HEK293 (cell line): Measurements from ENCODE around the gene LUZP2.

Experiments
- CTCF ChIA-PET: fragments of 350-600 bp; formaldehyde crosslinking; extraction: SDS; loops from one replicate; lab custom pipeline; 2021; ENCODE audit warnings: antibody characterized with exemption; lab: Yijun Ruan, JAX
- POLR2A ChIA-PET: fragments of 300-600 bp; formaldehyde crosslinking; extraction: SDS; loops from one replicate; lab custom pipeline; 2020; ENCODE audit warnings: antibody characterized with exemption, inconsistent platforms; lab: Yijun Ruan, JAX
- H3K27ac ChIP-seq: fragments of 200-500 bp; sonication (Bioruptor generic); 2 replicates; pipeline ENCODE4 v1.5.1; 2014; ENCODE audit warnings: low read depth, low read length, control low read depth, inconsistent platforms; ENCODE audit errors: extremely low read depth
- H3K36me3 ChIP-seq, 2 experiments: fragments of 200-500 bp in 1 of 2; sonication (Bioruptor generic) in 1 of 2; 1 replicate in 1 of 2; 2 replicates in 1 of 2; pipeline ENCODE4 v1.5.1; 2014 to 2017; ENCODE audit warnings: inconsistent platforms in 2 of 2, low read length in 2 of 2; ENCODE audit not compliant: control insufficient read depth in 2 of 2, insufficient read depth in 1 of 2
- H3K4me1 ChIP-seq: fragments of 200-500 bp; sonication (Bioruptor generic); 2 replicates; pipeline ENCODE4 v1.5.1; 2014; ENCODE audit warnings: mild to moderate bottlenecking, low read length, inconsistent platforms; ENCODE audit not compliant: control insufficient read depth, insufficient read depth
- H3K4me3 ChIP-seq: 2 replicates; pipeline ENCODE4 v1.5.1; 2011; ENCODE audit warnings: low read depth, mild to moderate bottlenecking, control low read depth, low read length, moderate library complexity
- H3K9me3 ChIP-seq: fragments of 200-500 bp; sonication (Bioruptor generic); 2 replicates; pipeline ENCODE4 v1.5.1; 2014; ENCODE audit warnings: low read depth, low read length, inconsistent platforms; ENCODE audit not compliant: control insufficient read depth, insufficient read depth
- GLI2 ChIP-seq: fragments of 450-650 bp; formaldehyde crosslinking; IDR thresholded peaks from 2 replicates; pipeline ENCODE4; 2017; ENCODE audit warnings: missing biosample characterization, missing genetic modification characterization, low read depth, borderline replicate concordance
- GLI4 ChIP-seq: fragments of 450-650 bp; formaldehyde crosslinking; IDR thresholded peaks from 2 replicates; pipeline ENCODE4 v1.5.1; 2016; ENCODE audit warnings: missing biosample characterization, missing genetic modification characterization
- GLIS1 ChIP-seq: fragments of 450-650 bp; formaldehyde crosslinking; IDR thresholded peaks from 2 replicates; pipeline ENCODE4 v1.5.1; 2016; ENCODE audit warnings: missing biosample characterization, missing genetic modification characterization
- HIC1 ChIP-seq: fragments of 450-650 bp; formaldehyde crosslinking; IDR thresholded peaks from 2 replicates; pipeline ENCODE4 v1.5.1; 2016; ENCODE audit warnings: missing biosample characterization, missing genetic modification characterization
- HOXD13 ChIP-seq: sonication (generic); formaldehyde crosslinking; IDR thresholded peaks from 2 replicates; pipeline ENCODE4 v1.8.0; 2022; ENCODE audit warnings: missing genetic modification reagents, borderline replicate concordance
- KLF16 ChIP-seq: fragments of 450-650 bp; formaldehyde crosslinking; IDR thresholded peaks from 2 replicates; pipeline ENCODE4 v1.5.1; 2017; ENCODE audit warnings: missing biosample characterization, missing genetic modification characterization
- SCRT2 ChIP-seq: fragments of 450-650 bp; formaldehyde crosslinking; IDR thresholded peaks from 2 replicates; pipeline ENCODE4 v1.5.1; 2016; ENCODE audit warnings: missing biosample characterization, missing genetic modification characterization
- SETDB1 ChIP-seq: IDR thresholded peaks from one replicate; pipeline ENCODE4 v1.6.1; 2017; ENCODE audit warnings: mild to moderate bottlenecking, low read length, moderate library complexity, mixed read lengths; ENCODE audit not compliant: insufficient read length
- SP3 ChIP-seq: fragments of 450-650 bp; formaldehyde crosslinking; IDR thresholded peaks from 2 replicates; pipeline ENCODE4 v1.5.1; 2016; ENCODE audit warnings: missing biosample characterization, missing genetic modification characterization
- SP7 ChIP-seq: fragments of 450-650 bp; formaldehyde crosslinking; IDR thresholded peaks from 2 replicates; pipeline ENCODE4 v1.5.1; 2016; ENCODE audit warnings: missing biosample characterization, missing genetic modification characterization
- ZBTB17 ChIP-seq: fragments of 450-650 bp; formaldehyde crosslinking; IDR thresholded peaks from 2 replicates; pipeline ENCODE4 v1.5.1; 2016; ENCODE audit warnings: missing biosample characterization, missing genetic modification characterization
- ZFP3 ChIP-seq: fragments of 450-650 bp; formaldehyde crosslinking; IDR thresholded peaks from 2 replicates; pipeline ENCODE4 v1.5.1; 2016; ENCODE audit warnings: low read depth, missing biosample characterization, missing genetic modification characterization
- ZFP37 ChIP-seq: fragments of 450-650 bp; formaldehyde crosslinking; IDR thresholded peaks from 2 replicates; pipeline ENCODE4 v1.5.1; 2016; ENCODE audit warnings: missing biosample characterization, missing genetic modification characterization
- ZNF114 ChIP-seq: fragments of 450-650 bp; formaldehyde crosslinking; IDR thresholded peaks from 2 replicates; pipeline ENCODE4 v1.5.0; 2017; ENCODE audit warnings: missing biosample characterization, missing genetic modification characterization
- ZNF148 ChIP-seq: fragments of 450-650 bp; formaldehyde crosslinking; IDR thresholded peaks from 2 replicates; pipeline ENCODE4 v1.5.0; 2017; ENCODE audit warnings: missing biosample characterization, missing genetic modification characterization, borderline replicate concordance
- ZNF221 ChIP-seq: fragments of 450-650 bp; formaldehyde crosslinking; IDR thresholded peaks from 2 replicates; pipeline ENCODE4 v1.5.1; 2017; ENCODE audit warnings: missing biosample characterization, missing genetic modification characterization, borderline replicate concordance
- ZNF23 ChIP-seq: fragments of 450-650 bp; formaldehyde crosslinking; IDR thresholded peaks from 2 replicates; pipeline ENCODE4 v1.5.1; 2016; ENCODE audit warnings: missing biosample characterization, missing genetic modification characterization, borderline replicate concordance
- ZNF248 ChIP-seq: fragments of 450-650 bp; formaldehyde crosslinking; IDR thresholded peaks from 2 replicates; pipeline ENCODE4 v1.5.1; 2017; ENCODE audit warnings: missing biosample characterization, missing genetic modification characterization
- ZNF354C ChIP-seq: fragments of 450-650 bp; formaldehyde crosslinking; IDR thresholded peaks from 2 replicates; pipeline ENCODE4 v1.5.1; 2016; ENCODE audit warnings: missing biosample characterization, missing genetic modification characterization, low read depth, borderline replicate concordance
- ZNF391 ChIP-seq: fragments of 450-650 bp; formaldehyde crosslinking; IDR thresholded peaks from 2 replicates; pipeline ENCODE4 v1.5.1; 2016; ENCODE audit warnings: low read depth, missing biosample characterization, missing genetic modification characterization, borderline replicate concordance
- ZNF394 ChIP-seq: fragments of 450-650 bp; formaldehyde crosslinking; IDR thresholded peaks from 2 replicates; pipeline ENCODE4 v1.5.1; 2016; ENCODE audit warnings: missing biosample characterization, missing genetic modification characterization, mild to moderate bottlenecking, moderate library complexity, borderline replicate concordance
- ZNF488 ChIP-seq: fragments of 450-650 bp; formaldehyde crosslinking; IDR thresholded peaks from 2 replicates; pipeline ENCODE4 v1.5.1; 2016; ENCODE audit warnings: missing biosample characterization, missing genetic modification characterization
- ZNF544 ChIP-seq: fragments of 450-650 bp; formaldehyde crosslinking; IDR thresholded peaks from 2 replicates; pipeline ENCODE4 v1.5.0; 2017; ENCODE audit warnings: missing biosample characterization, missing genetic modification characterization
- ZNF645 ChIP-seq: fragments of 450-650 bp; formaldehyde crosslinking; IDR thresholded peaks from 2 replicates; pipeline ENCODE4; 2016; ENCODE audit warnings: missing biosample characterization, missing genetic modification characterization
- ZNF670 ChIP-seq: fragments of 450-650 bp; formaldehyde crosslinking; IDR thresholded peaks from 2 replicates; pipeline ENCODE4 v1.5.1; 2016; ENCODE audit warnings: missing biosample characterization, missing genetic modification characterization, low read depth
- ZNF707 ChIP-seq: fragments of 450-650 bp; formaldehyde crosslinking; IDR thresholded peaks from 2 replicates; pipeline ENCODE4 v1.5.1; 2016; ENCODE audit warnings: missing biosample characterization, missing genetic modification characterization
- ZNF768 ChIP-seq: fragments of 450-650 bp; formaldehyde crosslinking; IDR thresholded peaks from 2 replicates; pipeline ENCODE4 v1.5.1; 2018; ENCODE audit warnings: missing biosample characterization, mild to moderate bottlenecking, missing genetic modification characterization
- ZNF837 ChIP-seq: fragments of 450-650 bp; formaldehyde crosslinking; IDR thresholded peaks from 2 replicates; pipeline ENCODE4 v1.5.1; 2016; ENCODE audit warnings: missing biosample characterization, missing genetic modification characterization
- ZNF843 ChIP-seq: fragments of 450-650 bp; formaldehyde crosslinking; IDR thresholded peaks from 2 replicates; pipeline ENCODE4 v1.5.1; 2016; ENCODE audit warnings: missing biosample characterization, missing genetic modification characterization
- ZSCAN30 ChIP-seq: fragments of 450-650 bp; IDR thresholded peaks from 2 replicates; pipeline ENCODE4 v1.5.1; 2018; ENCODE audit warnings: missing biosample characterization, mild to moderate bottlenecking, missing genetic modification characterization, moderate library complexity
- ZXDB ChIP-seq: fragments of 450-650 bp; formaldehyde crosslinking; IDR thresholded peaks from 2 replicates; pipeline ENCODE4 v1.5.1; 2016; ENCODE audit warnings: missing biosample characterization, missing genetic modification characterization

LUZP2 gene

GRCh38 chr11:24667353-24667968 is 170.6 kb downstream of the LUZP2 start:
- POLR2A ChIA-PET, result no interaction called here
- no peaks in the 10 kb centered on the region for H3K9me3 ChIP-seq
- TF ChIP-seq ZNF843 (tag by site-specific recombination) (no peak), KLF16 (tag by site-specific recombination) (no peak), SP7 (no peak), ZNF544 (tag by site-specific recombination) (no peak), GLI2 (no peak), ZNF391 (tag by site-specific recombination) (no peak), ZXDB (tag by site-specific recombination) (no peak), ZNF670 (tag by site-specific recombination) (no peak), ZNF837 (tag by site-specific recombination) (no peak), ZNF488 (tag by site-specific recombination) (no peak), ZFP3 (no peak), ZNF248 (no peak), ZNF394 (tag by site-specific recombination) (no peak), ZNF354C (tag by site-specific recombination) (no peak), SP3 (tag by site-specific recombination) (no peak), ZNF221 (no peak)
- CTCF ChIA-PET, result interaction anchor here (0.7 kb wide), 1 partner anchor 81 kb away, joined by 4 read pairs; no protein-coding TSS in a partner anchor
- no peaks in the 10 kb centered on the region for H3K4me1 ChIP-seq
- H3K36me3 ChIP-seq, result no peaks in the 10 kb centered on the region
- H3K4me3 ChIP-seq, result no peak overlapping the region
- H3K27ac ChIP-seq, result no peak overlapping the region

- ChIA-PET POLR2A (no interaction called here), CTCF (no interaction called here)
- no peaks in the 10 kb centered on the region for H3K36me3 ChIP-seq
- H3K27ac ChIP-seq, result no peak overlapping the region
- H3K4me1 ChIP-seq, result no peaks in the 10 kb centered on the region
- TF ChIP-seq ZNF114 (no peak), SETDB1 (no peak), ZNF394 (tag by site-specific recombination) (no peak), ZNF768 (tag by site-specific recombination) (no peak), ZNF23 (tag by site-specific recombination) (no peak), ZSCAN30 (tag by site-specific recombination) (no peak), ZNF148 (no peak), SCRT2 (tag by site-specific recombination) (no peak), ZNF645 (no peak), HIC1 (no peak), ZBTB17 (tag by site-specific recombination) (no peak), GLI4 (tag by site-specific recombination) (no peak), ZNF707 (no peak), ZFP37 (tag by site-specific recombination) (no peak), HOXD13 (CRISPR knock-in tag) (no peak), GLIS1 (tag by site-specific recombination) (no peak)
- TF ChIP-seq, all 188 proteins: peak for 0
- Histone ChIP-seq H3K4me3 (no peak overlapping the region), H3K9me3 (no peaks in the 10 kb centered on the region)
Measured at GRCh38 chr11:24678703-24679348, 182.0 kb downstream of the LUZP2 start.
